Endothelial cell (in vitro differentiated cells): ENCODE measurements around the gene PIK3R1. TPM values are rescaled to one million over a fixed set of nuclear protein-coding genes. Genes with fewer than 3 reads are reported as not detected.
"Not testable (repeated sequence)": the region's sequence is repeated elsewhere in the genome, so short reads cannot be mapped to it uniquely, and the experiment has no call there.

Experiments used
- DNase-seq: peaks from one replicate; pipeline ENCODE4 v3.0.0; 2021; ENCODE audit warnings: low spot score
- H3K27ac Mint-ChIP-seq: one replicate; pipeline ENCODE4 v1.8.0; 2021; ENCODE audit warnings: mixed read lengths, inconsistent platforms; ENCODE audit not compliant: unreplicated experiment
- H3K27me3 Mint-ChIP-seq: one replicate; pipeline ENCODE4 v1.8.0; 2021; ENCODE audit warnings: mild to moderate bottlenecking, moderate library complexity, mixed read lengths, inconsistent platforms; ENCODE audit not compliant: unreplicated experiment
- H3K36me3 Mint-ChIP-seq: one replicate; pipeline ENCODE4 v1.8.0; 2021; ENCODE audit warnings: mild to moderate bottlenecking, low read depth, mixed read lengths, inconsistent platforms; ENCODE audit not compliant: unreplicated experiment
- H3K4me1 Mint-ChIP-seq: one replicate; pipeline ENCODE4 v1.8.0; 2021; ENCODE audit warnings: mild to moderate bottlenecking, mixed read lengths, inconsistent platforms; ENCODE audit not compliant: unreplicated experiment
- H3K4me3 Mint-ChIP-seq: one replicate; pipeline ENCODE4 v1.8.0; 2021; ENCODE audit warnings: mild to moderate bottlenecking, mixed read lengths, inconsistent platforms; ENCODE audit not compliant: unreplicated experiment
- H3K9me3 Mint-ChIP-seq: one replicate; pipeline ENCODE4 v1.8.0; 2021; ENCODE audit warnings: mixed read lengths, inconsistent platforms; ENCODE audit not compliant: unreplicated experiment
- total RNA-seq: library from RNA; stranded (reverse); fragmentation: NEBNext Ultra II Directional; extraction: Animal tissue kit (Norgen Biotek cat#: 25700); gene quantifications from one replicate; pipeline ENCODE4 v1.2.1, GENCODE V29; 2021; ENCODE audit not compliant: unreplicated experiment
- TF ChIP-seq, protein P1 (sequence below): fragments of 200-600 bp; sonication (generic); IDR thresholded peaks from one replicate; pipeline ENCODE4 v1.5.0; 2021; ENCODE audit warnings: antibody characterized with exemption; ENCODE audit not compliant: unreplicated experiment

Gene PIK3R1
- total RNA-seq, 1 donor from 2014 or later: 37.1 TPM

DNA sequence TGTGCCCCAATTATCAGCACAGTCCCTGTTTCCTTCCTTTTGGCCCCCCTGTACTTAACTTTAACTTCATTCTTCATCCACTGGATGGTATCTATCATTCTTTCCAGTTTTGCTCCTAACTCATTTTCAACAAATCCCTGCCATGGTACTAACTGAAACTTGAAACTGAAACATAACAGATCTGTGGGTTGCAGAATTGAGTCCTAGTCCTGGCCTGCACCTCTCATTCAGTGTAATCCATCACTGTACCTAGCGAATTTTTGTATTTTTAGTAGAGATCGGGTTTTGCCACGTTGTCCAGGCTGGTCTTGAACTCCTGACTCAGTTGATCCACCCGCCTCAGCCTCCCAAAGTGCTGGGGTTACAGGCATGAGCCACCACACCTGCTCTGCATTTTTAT is 15.3 kb upstream of the PIK3R1 start:
- no peak overlapping the region for H3K27ac Mint-ChIP-seq
- H3K27me3 Mint-ChIP-seq: no peaks in the 10 kb centered on the region
- H3K4me1 Mint-ChIP-seq: no peaks in the 10 kb centered on the region
- DNase-seq: no peak
- TF ChIP-seq, protein P1, sequence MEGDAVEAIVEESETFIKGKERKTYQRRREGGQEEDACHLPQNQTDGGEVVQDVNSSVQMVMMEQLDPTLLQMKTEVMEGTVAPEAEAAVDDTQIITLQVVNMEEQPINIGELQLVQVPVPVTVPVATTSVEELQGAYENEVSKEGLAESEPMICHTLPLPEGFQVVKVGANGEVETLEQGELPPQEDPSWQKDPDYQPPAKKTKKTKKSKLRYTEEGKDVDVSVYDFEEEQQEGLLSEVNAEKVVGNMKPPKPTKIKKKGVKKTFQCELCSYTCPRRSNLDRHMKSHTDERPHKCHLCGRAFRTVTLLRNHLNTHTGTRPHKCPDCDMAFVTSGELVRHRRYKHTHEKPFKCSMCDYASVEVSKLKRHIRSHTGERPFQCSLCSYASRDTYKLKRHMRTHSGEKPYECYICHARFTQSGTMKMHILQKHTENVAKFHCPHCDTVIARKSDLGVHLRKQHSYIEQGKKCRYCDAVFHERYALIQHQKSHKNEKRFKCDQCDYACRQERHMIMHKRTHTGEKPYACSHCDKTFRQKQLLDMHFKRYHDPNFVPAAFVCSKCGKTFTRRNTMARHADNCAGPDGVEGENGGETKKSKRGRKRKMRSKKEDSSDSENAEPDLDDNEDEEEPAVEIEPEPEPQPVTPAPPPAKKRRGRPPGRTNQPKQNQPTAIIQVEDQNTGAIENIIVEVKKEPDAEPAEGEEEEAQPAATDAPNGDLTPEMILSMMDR: no peak
- no peaks in the 10 kb centered on the region for H3K9me3 Mint-ChIP-seq
- no peak overlapping the region for H3K4me3 Mint-ChIP-seq
- no peaks in the 10 kb centered on the region for H3K36me3 Mint-ChIP-seq

DNA sequence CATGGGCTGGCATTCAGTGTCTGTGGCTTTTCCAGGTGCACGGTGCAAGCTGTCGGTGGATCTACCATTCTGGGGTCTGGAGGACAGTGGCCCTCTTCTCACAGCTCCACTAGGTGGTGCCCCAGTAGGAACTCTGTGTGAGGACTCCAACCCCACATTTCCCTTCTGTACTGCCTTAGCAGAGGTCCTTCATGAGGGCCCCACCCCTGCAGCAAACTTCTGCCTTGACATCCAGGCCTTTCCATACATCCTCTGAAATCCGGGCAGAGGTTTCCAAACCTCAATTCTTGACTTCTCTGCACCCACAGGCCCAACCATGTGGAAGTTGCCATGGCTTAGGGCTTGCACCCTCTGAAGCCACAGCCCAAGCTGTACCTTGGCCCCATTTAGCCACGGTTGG is 4.9 kb upstream of the PIK3R1 start:
- DNase-seq, H3K27ac Mint-ChIP-seq, H3K4me1 Mint-ChIP-seq, H3K27me3 Mint-ChIP-seq, H3K9me3 Mint-ChIP-seq, H3K4me3 Mint-ChIP-seq: not testable (repeated sequence)
- peaks cover 11% of the 10 kb centered on the region for H3K36me3 Mint-ChIP-seq

DNA sequence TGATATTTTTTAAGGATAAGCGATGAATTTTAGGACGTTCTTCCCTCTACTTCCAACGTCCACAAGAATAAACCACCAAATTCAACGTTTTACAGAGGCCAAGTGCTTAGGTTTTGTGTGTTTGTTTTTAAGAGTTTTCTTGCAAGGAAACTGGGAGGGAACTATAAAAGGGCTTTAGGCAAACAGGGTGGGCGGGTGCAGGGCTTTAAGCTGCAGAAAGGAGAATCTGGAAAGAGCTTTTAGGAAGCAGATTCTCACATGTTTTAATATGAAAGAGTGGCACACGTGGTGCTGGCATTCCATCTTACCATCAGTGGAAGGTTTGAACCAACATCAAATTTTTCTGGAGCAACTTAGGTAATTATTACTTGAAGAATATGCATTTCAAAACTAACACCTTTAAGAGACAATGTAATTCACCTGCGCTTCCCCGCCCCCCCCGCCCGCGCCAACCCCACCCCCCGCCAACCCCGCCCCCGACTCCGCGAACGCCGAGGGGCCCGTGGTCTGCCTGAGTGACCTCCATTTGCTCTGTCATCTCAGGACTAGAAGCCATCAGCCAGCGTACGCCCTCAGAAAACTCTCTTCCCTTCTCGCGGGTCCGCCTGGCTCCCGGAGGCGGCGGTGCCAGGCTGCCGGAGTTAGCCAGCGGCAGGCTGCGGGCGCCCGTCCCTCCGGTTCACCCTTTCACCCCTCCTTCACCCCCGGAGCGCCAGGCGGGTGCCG is 911 bp upstream of the PIK3R1 start:
- TF ChIP-seq, protein P1: no peak
- peaks cover 9% of the 10 kb centered on the region for H3K9me3 Mint-ChIP-seq
- no peak overlapping the region for H3K27ac Mint-ChIP-seq
- no peak for DNase-seq
- H3K4me1 Mint-ChIP-seq: peaks cover 22% of the 10 kb centered on the region
- peaks cover 14% of the 10 kb centered on the region for H3K36me3 Mint-ChIP-seq
- H3K27me3 Mint-ChIP-seq: peaks cover 4% of the 10 kb centered on the region
- peak overlapping the region; percentile 86 for H3K4me3 Mint-ChIP-seq

DNA sequence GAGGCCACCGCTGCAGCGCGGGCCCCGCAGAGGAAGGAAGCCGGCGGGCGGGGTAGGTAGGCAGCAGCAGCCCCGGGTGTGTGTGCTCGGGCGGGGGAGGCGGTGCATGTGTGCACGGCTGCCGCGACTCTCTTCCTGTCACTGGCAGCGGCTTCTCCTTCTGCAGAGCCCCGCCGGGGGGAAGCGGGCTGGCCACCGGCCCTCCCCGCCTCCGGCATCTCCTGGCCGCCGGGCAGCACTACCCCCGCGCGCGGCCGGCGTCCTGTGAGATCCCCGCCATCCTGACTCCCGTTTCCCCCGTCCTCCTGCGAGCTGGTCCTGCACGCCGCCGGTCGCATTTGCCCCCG is 315 bp downstream of the PIK3R1 start:
- peaks cover 8% of the 10 kb centered on the region for H3K9me3 Mint-ChIP-seq
- H3K27ac Mint-ChIP-seq: no peak overlapping the region
- peaks cover 4% of the 10 kb centered on the region for H3K27me3 Mint-ChIP-seq
- no peak for DNase-seq
- TF ChIP-seq, protein P1: no peak
- H3K36me3 Mint-ChIP-seq: peaks cover 19% of the 10 kb centered on the region
- peaks cover 22% of the 10 kb centered on the region for H3K4me1 Mint-ChIP-seq
- peak overlapping the region; percentile 96 for H3K4me3 Mint-ChIP-seq

DNA sequence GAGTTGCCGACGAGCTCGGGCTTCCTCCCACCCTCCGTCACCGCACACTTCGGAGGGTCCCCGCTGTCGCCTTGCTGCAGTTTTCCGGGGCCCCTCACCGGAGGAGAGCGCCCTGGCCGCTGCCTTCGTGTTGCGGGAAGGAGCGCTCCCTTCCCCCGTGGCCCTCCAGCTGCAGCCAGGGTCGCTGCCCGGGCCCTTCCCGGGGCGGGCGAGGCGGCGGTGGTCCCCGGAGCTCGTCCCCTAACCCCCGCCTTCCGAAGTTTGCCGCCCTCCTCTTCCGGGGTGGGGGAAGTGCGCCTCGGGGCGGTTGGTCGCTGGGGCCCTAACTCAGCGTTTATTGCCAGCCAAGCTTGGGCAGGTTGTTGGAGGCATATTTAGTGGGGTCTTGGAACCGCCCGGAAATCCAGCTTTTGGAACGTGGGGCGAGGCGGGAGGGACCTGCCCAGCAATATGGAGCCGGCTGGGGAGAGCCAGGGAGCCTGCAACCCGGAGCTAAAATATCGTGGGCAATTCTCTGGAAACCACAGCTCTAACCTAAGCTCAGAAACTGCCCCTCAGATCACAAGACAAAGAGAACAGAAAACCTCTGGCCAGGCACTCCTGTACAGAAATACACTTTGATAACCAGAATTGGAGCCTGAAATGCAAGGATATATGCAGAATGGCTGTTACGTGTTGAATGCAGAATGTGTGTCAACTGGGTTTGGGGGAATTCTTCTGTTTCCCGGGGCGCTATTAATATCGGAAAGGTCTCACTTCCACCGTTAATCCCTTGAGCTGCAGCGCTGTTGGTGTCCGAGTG is 890 bp downstream of the PIK3R1 start:
- DNase-seq: peak; percentile 7
- Mint-ChIP-seq H3K4me3 (peak overlapping the region; percentile 96), H3K9me3 (peaks cover 2% of the 10 kb centered on the region), H3K27me3 (peaks cover 4% of the 10 kb centered on the region), H3K4me1 (peaks cover 22% of the 10 kb centered on the region), H3K36me3 (peaks cover 14% of the 10 kb centered on the region), H3K27ac (peak overlapping the region; percentile 83)
- TF ChIP-seq, protein P1: no peak
